Neutrophil (primary cell): ENCODE data around the gene CDKN2B-AS1.
A peak's percentile ranks its signal among the peaks of the same experiment; 100 is the strongest.

ENCODE experiments used
- H3K27ac ChIP-seq: fragments of 200-600 bp; sonication (generic); 2 replicates; pipeline ENCODE4 v1.5.1; 2016; ENCODE audit warnings: mild to moderate bottlenecking, moderate library complexity
- H3K27me3 ChIP-seq: fragments of 200-600 bp; sonication (generic); 2 replicates; pipeline ENCODE4 v1.6.0; 2016; ENCODE audit warnings: mild to moderate bottlenecking
- H3K36me3 ChIP-seq: fragments of 200-600 bp; sonication (generic); 2 replicates; pipeline ENCODE4 v1.5.1; 2017
- H3K4me1 ChIP-seq, 2 experiments: fragments of 200-600 bp in 1 of 2; sonication (generic) in 1 of 2; 1 replicate in 1 of 2; 2 replicates in 1 of 2; pipeline versions ENCODE4 v1.5.1 to v1.6.1; 2013 to 2016; ENCODE audit warnings: low read depth in 1 of 2, low read length in 1 of 2, mild to moderate bottlenecking in 1 of 2, moderate library complexity in 1 of 2; ENCODE audit not compliant: control insufficient read depth in 1 of 2, insufficient read depth in 1 of 2
- H3K4me3 ChIP-seq, 2 experiments: fragments of 200-600 bp in 1 of 2; sonication (generic) in 1 of 2; 1 replicate in 1 of 2; 2 replicates in 1 of 2; pipeline ENCODE4 v1.5.1; 2013 to 2016; ENCODE audit warnings: low read depth in 1 of 2, low read length in 1 of 2, mild to moderate bottlenecking in 1 of 2, moderate library complexity in 1 of 2
- H3K9me3 ChIP-seq: fragments of 200-600 bp; sonication (generic); 2 replicates; pipeline ENCODE4 v1.5.1; 2016
- CTCF ChIP-seq: fragments of 200-600 bp; sonication (generic); IDR thresholded peaks from 2 replicates; pipeline ENCODE4 v1.5.1; 2016; ENCODE audit warnings: antibody characterized with exemption

The CDKN2B-AS1 gene

GRCh38 chr9:21969011-21969940 lies 25.3 kb upstream of the CDKN2B-AS1 start:
- H3K27me3 ChIP-seq = peaks cover 100% of the 10 kb centered on the region
- H3K4me1 ChIP-seq = peaks cover 10 to 13% of the 10 kb centered on the region in 2 experiments
- H3K27ac ChIP-seq = no peak overlapping the region
- H3K4me3 ChIP-seq = no peak overlapping the region
- no peak for TF ChIP-seq CTCF
- no peaks in the 10 kb centered on the region for H3K9me3 ChIP-seq
- H3K36me3 ChIP-seq = no peaks in the 10 kb centered on the region

DNA sequence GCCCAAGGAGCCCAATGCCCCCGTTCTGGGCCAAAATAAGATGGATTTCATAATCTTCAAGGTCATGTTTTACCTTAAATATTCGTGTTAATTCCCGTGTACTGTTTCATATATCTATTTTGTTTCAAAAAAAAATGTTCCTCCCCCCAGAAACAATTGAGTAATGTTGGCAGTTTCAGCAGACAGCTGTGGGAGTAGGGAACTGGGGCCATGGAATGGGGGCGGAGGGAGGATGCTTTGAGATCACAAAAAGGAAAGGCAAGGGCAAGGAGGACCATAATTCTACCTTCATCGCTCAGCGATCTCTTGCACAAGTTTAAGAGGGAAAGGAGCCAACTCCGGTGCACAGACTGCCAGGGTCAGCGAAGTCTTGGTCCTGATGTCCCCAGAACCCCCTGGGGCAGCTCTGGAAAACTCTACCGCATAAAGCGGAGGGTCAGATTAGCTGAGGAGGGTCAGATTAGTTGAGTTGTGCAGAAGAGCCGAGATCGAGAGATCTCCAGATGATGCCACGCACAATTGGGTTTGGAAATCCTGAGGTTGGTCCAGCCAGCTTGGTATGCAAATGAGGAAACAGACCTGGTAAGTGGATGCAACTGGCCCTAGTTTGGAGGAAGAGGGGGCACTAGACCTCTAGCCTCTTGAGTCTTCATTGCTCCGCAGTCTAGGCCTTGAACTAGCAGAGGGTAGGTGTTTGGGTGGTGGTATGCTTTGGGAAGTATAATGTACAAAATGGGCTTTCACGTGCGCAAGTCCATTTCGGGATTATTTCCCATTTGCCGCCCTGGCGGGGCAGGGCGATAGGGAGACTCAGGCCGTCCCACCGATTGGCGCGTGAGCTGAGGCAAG lies 24.4 kb upstream of the CDKN2B-AS1 start:
- Histone ChIP-seq H3K4me1 (peaks cover 11 to 18% of the 10 kb centered on the region in 2 experiments), H3K9me3 (no peaks in the 10 kb centered on the region), H3K4me3 (no peak overlapping the region), H3K36me3 (no peaks in the 10 kb centered on the region), H3K27me3 (peaks cover 100% of the 10 kb centered on the region), H3K27ac (no peak overlapping the region)
- no peak for TF ChIP-seq CTCF

GRCh38 chr9:21970800-21971640 lies 23.6 kb upstream of the CDKN2B-AS1 start:
- no peaks in the 10 kb centered on the region for H3K9me3 ChIP-seq
- no peaks in the 10 kb centered on the region for H3K36me3 ChIP-seq
- TF ChIP-seq CTCF = no peak
- H3K4me3 ChIP-seq = no peak overlapping the region
- peaks cover 6 to 14% of the 10 kb centered on the region in 2 experiments for H3K4me1 ChIP-seq
- H3K27ac ChIP-seq = no peak overlapping the region
- peaks cover 100% of the 10 kb centered on the region for H3K27me3 ChIP-seq

DNA sequence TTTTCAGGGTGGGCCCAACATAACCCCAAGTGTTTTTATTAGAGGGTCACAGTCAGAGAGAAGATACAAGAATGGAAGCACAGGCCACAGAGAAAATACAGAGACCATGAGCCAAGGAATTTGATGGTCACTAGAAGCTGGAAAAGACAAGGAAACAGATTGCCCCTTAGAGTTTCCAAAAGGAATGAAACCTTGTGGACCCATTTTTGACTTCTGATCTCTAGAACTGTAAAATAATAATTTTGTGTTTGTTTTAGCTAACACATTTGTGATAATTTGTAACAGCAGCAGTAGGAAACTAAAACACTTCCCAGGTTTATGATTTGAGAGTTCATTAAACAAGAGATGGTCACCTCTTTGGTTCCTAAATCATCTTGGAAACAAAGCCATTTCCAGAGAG lies 22.2 kb upstream of the CDKN2B-AS1 start:
- no peak for TF ChIP-seq CTCF
- Histone ChIP-seq H3K4me3 (no peak overlapping the region), H3K4me1 (peaks cover 6 to 14% of the 10 kb centered on the region in 2 experiments), H3K9me3 (no peaks in the 10 kb centered on the region), H3K27ac (no peak overlapping the region), H3K27me3 (peaks cover 100% of the 10 kb centered on the region), H3K36me3 (no peaks in the 10 kb centered on the region)

DNA sequence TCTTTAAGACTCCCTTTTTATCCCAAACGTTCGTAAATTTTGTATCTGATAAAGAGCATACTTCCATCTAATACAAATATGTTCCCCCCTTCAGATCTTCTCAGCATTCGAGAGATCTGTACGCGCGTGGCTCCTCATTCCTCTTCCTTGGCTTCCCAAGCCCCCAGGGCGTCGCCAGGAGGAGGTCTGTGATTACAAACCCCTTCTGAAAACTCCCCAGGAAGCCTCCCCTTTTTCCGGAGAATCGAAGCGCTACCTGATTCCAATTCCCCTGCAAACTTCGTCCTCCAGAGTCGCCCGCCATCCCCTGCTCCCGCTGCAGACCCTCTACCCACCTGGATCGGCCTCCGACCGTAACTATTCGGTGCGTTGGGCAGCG lies 20.3 kb upstream of the CDKN2B-AS1 start:
- TF ChIP-seq CTCF = no peak
- H3K27me3 ChIP-seq = peaks cover 100% of the 10 kb centered on the region
- H3K27ac ChIP-seq = no peak overlapping the region
- no peaks in the 10 kb centered on the region for H3K9me3 ChIP-seq
- no peaks in the 10 kb centered on the region for H3K36me3 ChIP-seq
- H3K4me1 ChIP-seq = peaks cover 6 to 14% of the 10 kb centered on the region in 2 experiments
- H3K4me3 ChIP-seq = peak overlapping the region in 1 of 2 experiments; percentile 26
